Liver (tissue), 9 donors: ENCODE data around the gene PTPN20. TPM values are rescaled to one million over a fixed set of nuclear protein-coding genes. Genes with fewer than 3 reads are reported as not detected.
A peak's percentile ranks its signal among the peaks of the same experiment; 100 is the strongest.

Experiments used
- DNase-seq: peaks from one replicate; pipeline ENCODE4 v3.0.0-alpha.2; 2017; ENCODE audit warnings: low spot score
- H3K27ac ChIP-seq, 2 donors: one replicate each; pipeline ENCODE4 v1.7.0; 2013; ENCODE audit warnings: inconsistent platforms in 2 of 2, low read length in 2 of 2, control low read depth in 1 of 2, low read depth in 1 of 2, mild to moderate bottlenecking in 1 of 2
- H3K27me3 ChIP-seq, 4 donors: one replicate each; pipeline versions ENCODE4 v1.6.1 to v1.7.0; 2013; ENCODE audit warnings: low read length in 3 of 4, inconsistent platforms in 1 of 4, mild to moderate bottlenecking in 1 of 4, moderate library complexity in 1 of 4; ENCODE audit not compliant: control insufficient read depth in 4 of 4, insufficient read depth in 4 of 4
- H3K36me3 ChIP-seq, 4 donors: one replicate each; pipeline versions ENCODE4 v1.6.1 to v1.7.0; 2013; ENCODE audit warnings: low read length in 3 of 4, mild to moderate bottlenecking in 3 of 4, low read depth in 1 of 4, moderate library complexity in 1 of 4; ENCODE audit not compliant: control insufficient read depth in 4 of 4, insufficient read depth in 3 of 4
- H3K4me1 ChIP-seq, 4 donors: one replicate each; pipeline versions ENCODE4 v1.6.1 to v1.7.0; 2013; ENCODE audit warnings: low read length in 3 of 4, mild to moderate bottlenecking in 3 of 4, moderate library complexity in 1 of 4; ENCODE audit not compliant: control insufficient read depth in 4 of 4, insufficient read depth in 4 of 4
- H3K4me3 ChIP-seq, 3 donors: one replicate each; pipeline versions ENCODE4 v1.6.1 to v1.7.0; 2013; ENCODE audit warnings: low read length in 3 of 3, control low read depth in 1 of 3, low read depth in 1 of 3, mild to moderate bottlenecking in 1 of 3
- H3K9ac ChIP-seq, 2 donors: one replicate each; pipeline ENCODE4 v1.7.0; 2013; ENCODE audit warnings: low read length in 2 of 2, mild to moderate bottlenecking in 2 of 2, moderate library complexity in 2 of 2, control low read depth in 1 of 2, low read depth in 1 of 2
- H3K9me3 ChIP-seq, 4 donors: one replicate each; pipeline versions ENCODE4 v1.6.1 to v1.7.0; 2013; ENCODE audit warnings: low read length in 3 of 4; ENCODE audit not compliant: control insufficient read depth in 4 of 4
- CTCF ChIP-seq: fragments of 150-350 bp; IDR thresholded peaks from 2 replicates; pipeline ENCODE4 v1.5.1; 2017; ENCODE audit warnings: improper control_type of control experiment, low read depth, low read length; ENCODE audit not compliant: missing input control
- EGR1 ChIP-seq, 2 donors: IDR thresholded peaks; 2 replicates each; pipeline ENCODE4 v1.6.1; 2016 to 2018; ENCODE audit warnings: antibody characterized with exemption in 2 of 2, low read depth in 2 of 2
- FOXA2 ChIP-seq: IDR thresholded peaks from 2 replicates; pipeline ENCODE4 v1.6.1; 2016; ENCODE audit warnings: antibody characterized with exemption
- GABPA ChIP-seq, 2 donors: IDR thresholded peaks in 1 of 2; conservative IDR thresholded peaks in 1 of 2; 2 replicates each; pipeline ENCODE4 v1.6.1; 2016; ENCODE audit warnings: antibody characterized with exemption in 2 of 2, mild to moderate bottlenecking in 1 of 2, moderate library complexity in 1 of 2
- HNF4A ChIP-seq, 2 donors: conservative IDR thresholded peaks; 2 replicates each; pipeline ENCODE4 v1.6.1; 2016; ENCODE audit warnings: antibody characterized with exemption in 2 of 2, mild to moderate bottlenecking in 2 of 2
- HNF4G ChIP-seq: IDR thresholded peaks from 2 replicates; pipeline ENCODE4 v1.6.1; 2016; ENCODE audit warnings: antibody characterized with exemption
- JUND ChIP-seq, 2 donors: IDR thresholded peaks; 2 replicates each; pipeline ENCODE4 v1.6.1; 2016; ENCODE audit warnings: antibody characterized with exemption in 2 of 2
- MAX ChIP-seq: IDR thresholded peaks from 2 replicates; pipeline ENCODE4 v1.6.1; 2016; ENCODE audit warnings: antibody characterized with exemption
- NR2F2 ChIP-seq: IDR thresholded peaks from 2 replicates; pipeline ENCODE4 v1.6.1; 2016; ENCODE audit warnings: antibody characterized with exemption
- REST ChIP-seq: IDR thresholded peaks from 2 replicates; pipeline ENCODE4 v1.6.1; 2016; ENCODE audit warnings: antibody characterized with exemption, mild to moderate bottlenecking
- RXRA ChIP-seq, 2 donors: IDR thresholded peaks; 2 replicates each; pipeline ENCODE4 v1.6.1; 2017 to 2018; ENCODE audit warnings: antibody characterized with exemption in 2 of 2, mild to moderate bottlenecking in 1 of 2
- SP1 ChIP-seq: IDR thresholded peaks from 2 replicates; pipeline ENCODE4 v1.6.1; 2018; ENCODE audit warnings: antibody characterized with exemption, mild to moderate bottlenecking
- YY1 ChIP-seq: IDR thresholded peaks from 2 replicates; pipeline ENCODE4 v1.6.1; 2016; ENCODE audit warnings: antibody characterized with exemption, mild to moderate bottlenecking
- ZBTB33 ChIP-seq: IDR thresholded peaks from 2 replicates; pipeline ENCODE4 v1.6.1; 2016; ENCODE audit warnings: antibody characterized with exemption
- WGBS: extraction: QIAGEN DNeasy Blood & Tissue Kit; methylation state at CpG from one replicate; pipeline ENCODE4 v1.1.7; 2013; 5-methylcytosine and 5-hydroxymethylcytosine counted together
- polyA plus RNA-seq, 2 donors: library from polyadenylated mRNA; stranded (reverse) in 1 of 2; unstranded in 1 of 2; fragments of 200-250 nt in 1 of 2; fragments of >200 nt in 1 of 2; fragmentation: Nextera tagmentation in 1 of 2; extraction: Ambion mirVana in 1 of 2; gene quantifications; one replicate each; pipeline versions ENCODE4 v1.2.1 to v1.2.3, GENCODE V29; 2013 to 2015
- total RNA-seq, 2 donors: library from RNA; depleted of rRNA; stranded (reverse); fragments of >200 nt; gene quantifications; one replicate each; pipeline ENCODE4 v1.2.3, GENCODE V29; 2014
- donor health status: healthy.
- donor health status: healthy.
- donor health status: healthy.
- donor health status: healthy.
- donor health status: healthy.

Gene PTPN20
- total and polyA plus RNA-seq, 4 donors, result 0.28 to 1.4 (median 0.80) TPM

GRCh38 chr10:47042199-47042473 lies 130.9 kb downstream of the PTPN20 start:
- TF ChIP-seq REST (no peak), JUND (IDR thresholded peaks at IDR 0.05) (no peak), SP1 (no peak), NR2F2 (peak; percentile 93), EGR1 (IDR thresholded peaks at IDR 0.05; ENCODE audit: low read depth in 2 of 2) (no peak), RXRA (IDR thresholded peaks at IDR 0.05) (peak in 1 of 2 donors; percentile 54), ZBTB33 (no peak), YY1 (no peak), CTCF (no peak), HNF4G (no peak)
- no peaks in the 10 kb centered on the region for H3K4me1 ChIP-seq
- no peak overlapping the region for H3K9ac ChIP-seq
- H3K9me3 ChIP-seq, result no peaks in the 10 kb centered on the region
- no peak overlapping the region for H3K27ac ChIP-seq
- H3K36me3 ChIP-seq, result no peaks in the 10 kb centered on the region
- no peak for DNase-seq
- 75% methylated on average over 5 of the region's 5 CpGs for WGBS
- no peak overlapping the region for H3K4me3 ChIP-seq
- H3K27me3 ChIP-seq, result peaks cover 0 to 7% (median 0%) of the 10 kb centered on the region in 4 donors

GRCh38 chr10:47042780-47043750 lies 131.8 kb downstream of the PTPN20 start:
- no peaks in the 10 kb centered on the region for H3K9me3 ChIP-seq
- H3K4me1 ChIP-seq, result no peaks in the 10 kb centered on the region
- no peak overlapping the region for H3K9ac ChIP-seq
- H3K27me3 ChIP-seq, result peaks cover 0 to 7% (median 0%) of the 10 kb centered on the region in 4 donors
- WGBS, result 91% methylated on average over 19 of the region's 19 CpGs
- no peaks in the 10 kb centered on the region for H3K36me3 ChIP-seq
- TF ChIP-seq FOXA2 (no peak), RXRA (IDR thresholded peaks at IDR 0.05) (no peak), GABPA (IDR thresholded peaks at IDR 0.05 in 1 of 2, conservative IDR thresholded peaks at IDR 0.05 in 1 of 2) (no peak), MAX (no peak), HNF4A (conservative IDR thresholded peaks at IDR 0.05) (no peak), CTCF (no peak), HNF4G (no peak), SP1 (no peak), REST (no peak), YY1 (no peak)
- no peak overlapping the region for H3K27ac ChIP-seq
- H3K4me3 ChIP-seq, result no peak overlapping the region
- DNase-seq, result no peak
